Natural killer cell (primary cell): ENCODE results near the gene NPAT. TPM values are rescaled to one million over a fixed set of nuclear protein-coding genes. Genes with fewer than 3 reads are reported as not detected.

Experiments used
- ATAC-seq, 3 donors: fragments of 150-1000 bp in 2 of 3; fragments of 200-7000 bp in 1 of 3; cut with Tn5 transposase; 1 replicate in 1 of 3; 2 replicates in 2 of 3; pipeline ENCODE4 v1.10.0; 2021; ENCODE audit warnings: mild to moderate bottlenecking in 2 of 3, moderate library complexity in 2 of 3
- DNase-seq, 2 donors: peaks; one replicate each; pipeline versions ENCODE4 v3.0.0 to v3.0.0-alpha.2; 2013 to 2021; ENCODE audit warnings: mixed read lengths in 1 of 2
- H3K27ac ChIP-seq: one replicate; pipeline ENCODE4 v1.5.1; 2013; ENCODE audit warnings: mild to moderate bottlenecking, low read length
- H3K27me3 ChIP-seq: one replicate; pipeline ENCODE4 v1.6.1; 2013; ENCODE audit warnings: low read length; ENCODE audit not compliant: control insufficient read depth, insufficient read depth
- H3K36me3 ChIP-seq: one replicate; pipeline ENCODE4 v1.6.1; 2013; ENCODE audit warnings: low read length; ENCODE audit not compliant: control insufficient read depth, insufficient read depth
- H3K4me1 ChIP-seq: one replicate; pipeline ENCODE4 v1.6.1; 2013; ENCODE audit warnings: low read length; ENCODE audit not compliant: control insufficient read depth, insufficient read depth
- H3K4me3 ChIP-seq: one replicate; pipeline ENCODE4 v1.5.1; 2013; ENCODE audit warnings: low read length
- H3K9me3 ChIP-seq: one replicate; pipeline ENCODE4 v1.6.1; 2013; ENCODE audit warnings: low read length; ENCODE audit not compliant: control insufficient read depth, insufficient read depth
- H3K27ac Mint-ChIP-seq, 2 donors: one replicate each; pipeline ENCODE4 v1.8.0; 2022; ENCODE audit warnings: mild to moderate bottlenecking in 2 of 2, mixed read lengths in 2 of 2, moderate library complexity in 1 of 2
- H3K27me3 Mint-ChIP-seq, 2 donors: one replicate each; pipeline ENCODE4 v1.8.0; 2022; ENCODE audit warnings: low read depth in 2 of 2, mixed read lengths in 2 of 2
- H3K36me3 Mint-ChIP-seq: one replicate; pipeline ENCODE4 v1.8.0; 2022; ENCODE audit warnings: mixed read lengths
- H3K4me1 Mint-ChIP-seq, 2 donors: one replicate each; pipeline ENCODE4 v1.8.0; 2022; ENCODE audit warnings: mixed read lengths in 2 of 2
- H3K4me3 Mint-ChIP-seq: one replicate; pipeline ENCODE4 v1.8.0; 2022; ENCODE audit warnings: mild to moderate bottlenecking, moderate library complexity, mixed read lengths
- H3K9me3 Mint-ChIP-seq, 2 donors: one replicate each; pipeline ENCODE4 v1.8.0; 2022; ENCODE audit warnings: mixed read lengths in 2 of 2
- WGBS: methylation state at CpG from one replicate; pipeline ENCODE4 v1.1.7; 2013; ENCODE audit warnings: missing lambda C conversion rate; ENCODE audit not compliant: insufficient coverage; 5-methylcytosine and 5-hydroxymethylcytosine counted together
- intact Hi-C: fragments of 100-400 bp; cut with micrococcal nuclease; formaldehyde crosslinking; loops from one replicate; pipeline ENCODE4 v1.14.2; 2022
- total RNA-seq, 4 donors: library from RNA; stranded (reverse); fragments of 120-200 nt in 1 of 4; gene quantifications; one replicate each; pipeline versions ENCODE4 v1.2.3 to v1.2.4, GENCODE V29; 2013 to 2022
- TF ChIP-seq, protein P1 (sequence below): fragments of 200-600 bp; IDR thresholded peaks from one replicate; pipeline ENCODE4 v1.8.0; 2022; ENCODE audit warnings: antibody characterized with exemption

NPAT gene
- total RNA-seq, 3 donors from 2014 or later (not counting 1 experiment from before 2014, with no cell fraction given), result 34.8 to 42.6 (median 36.1) TPM

DNA sequence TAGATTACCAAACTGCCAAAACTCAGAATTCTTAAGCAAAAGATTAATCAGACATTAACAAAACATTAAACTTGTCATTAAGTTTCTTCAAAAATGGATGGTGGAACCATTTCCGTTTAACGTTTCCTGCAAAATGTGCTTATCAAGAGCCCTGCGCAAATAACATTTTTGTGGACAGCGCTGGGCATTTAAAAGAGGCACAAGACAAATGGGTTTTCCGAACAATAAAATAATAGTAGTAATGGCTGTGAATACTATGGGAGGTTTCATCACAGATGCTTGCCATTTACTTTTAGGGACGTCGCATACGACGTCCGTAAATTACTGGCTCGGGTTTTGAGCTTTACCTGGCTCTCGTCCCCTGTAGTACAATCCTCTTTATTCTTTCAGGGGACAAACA is 1.1 kb downstream of the NPAT start:
- Histone ChIP-seq H3K9me3 (no peaks in the 10 kb centered on the region), H3K4me1 (peaks cover 3% of the 10 kb centered on the region), H3K4me3 (peak overlapping the region; percentile 65), H3K36me3 (peaks cover 11% of the 10 kb centered on the region), H3K27me3 (no peaks in the 10 kb centered on the region), H3K27ac (peak overlapping the region; percentile 88)
- H3K27ac Mint-ChIP-seq, result no peak overlapping the region
- no peak for ATAC-seq
- intact Hi-C loops, result loop anchor here (5.0 to 10.0 kb wide), 2 partner anchors 246 to 767 kb away; partner anchors contain the start of genes C11orf65 and CWF19L2
- no peak overlapping the region for H3K4me3 Mint-ChIP-seq
- H3K9me3 Mint-ChIP-seq, result no peaks in the 10 kb centered on the region
- DNase-seq, result peak in 1 of 2 donors; percentile 46
- H3K36me3 Mint-ChIP-seq, result no peaks in the 10 kb centered on the region
- no peaks in the 10 kb centered on the region for H3K27me3 Mint-ChIP-seq
- under 1% methylated on average over 12 of the region's 12 CpGs for WGBS
- H3K4me1 Mint-ChIP-seq, result peaks cover 58 to 61% of the 10 kb centered on the region in 2 donors
- TF ChIP-seq, protein P1, sequence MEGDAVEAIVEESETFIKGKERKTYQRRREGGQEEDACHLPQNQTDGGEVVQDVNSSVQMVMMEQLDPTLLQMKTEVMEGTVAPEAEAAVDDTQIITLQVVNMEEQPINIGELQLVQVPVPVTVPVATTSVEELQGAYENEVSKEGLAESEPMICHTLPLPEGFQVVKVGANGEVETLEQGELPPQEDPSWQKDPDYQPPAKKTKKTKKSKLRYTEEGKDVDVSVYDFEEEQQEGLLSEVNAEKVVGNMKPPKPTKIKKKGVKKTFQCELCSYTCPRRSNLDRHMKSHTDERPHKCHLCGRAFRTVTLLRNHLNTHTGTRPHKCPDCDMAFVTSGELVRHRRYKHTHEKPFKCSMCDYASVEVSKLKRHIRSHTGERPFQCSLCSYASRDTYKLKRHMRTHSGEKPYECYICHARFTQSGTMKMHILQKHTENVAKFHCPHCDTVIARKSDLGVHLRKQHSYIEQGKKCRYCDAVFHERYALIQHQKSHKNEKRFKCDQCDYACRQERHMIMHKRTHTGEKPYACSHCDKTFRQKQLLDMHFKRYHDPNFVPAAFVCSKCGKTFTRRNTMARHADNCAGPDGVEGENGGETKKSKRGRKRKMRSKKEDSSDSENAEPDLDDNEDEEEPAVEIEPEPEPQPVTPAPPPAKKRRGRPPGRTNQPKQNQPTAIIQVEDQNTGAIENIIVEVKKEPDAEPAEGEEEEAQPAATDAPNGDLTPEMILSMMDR, result no peak

DNA sequence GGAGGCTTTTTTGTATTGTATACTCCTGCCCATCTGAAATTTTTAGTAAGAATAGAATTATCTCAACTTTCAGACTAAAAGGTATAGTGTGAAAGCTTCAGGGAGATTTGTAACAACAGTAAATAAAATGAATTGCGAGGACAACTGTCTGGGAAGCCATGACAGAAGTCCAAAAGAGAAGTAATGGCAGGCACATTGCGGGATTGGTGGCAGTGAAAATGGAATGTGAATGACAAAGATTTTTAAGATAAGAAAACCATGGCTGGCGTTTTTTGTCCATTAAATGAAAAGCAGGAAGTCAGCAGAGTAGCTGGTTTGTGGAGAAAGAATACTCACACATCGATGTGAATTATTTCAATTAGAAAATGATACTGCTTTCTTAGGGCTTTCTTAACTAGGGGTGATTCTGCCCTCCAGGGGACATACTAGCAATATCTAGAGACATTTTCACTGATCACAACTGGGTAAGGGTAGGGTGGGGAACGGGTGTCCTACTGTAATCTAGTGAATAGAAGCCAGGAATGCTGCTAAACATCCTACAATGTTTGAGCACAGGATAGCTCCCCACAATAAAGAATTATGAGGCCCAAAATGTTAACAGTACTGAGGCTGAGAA is 1.6 kb downstream of the NPAT start:
- TF ChIP-seq, protein P1, result no peak
- peak in 1 of 2 donors; percentile 37 for DNase-seq
- peaks cover 3% of the 10 kb centered on the region for H3K4me1 ChIP-seq
- Mint-ChIP-seq H3K27ac (no peak overlapping the region), H3K9me3 (no peaks in the 10 kb centered on the region), H3K4me1 (peaks cover 58 to 61% of the 10 kb centered on the region in 2 donors), H3K4me3 (no peak overlapping the region), H3K36me3 (no peaks in the 10 kb centered on the region), H3K27me3 (no peaks in the 10 kb centered on the region)
- no peaks in the 10 kb centered on the region for H3K27me3 ChIP-seq
- peak overlapping the region; percentile 88 for H3K27ac ChIP-seq
- 20% methylated on average over 5 of the region's 5 CpGs for WGBS
- H3K9me3 ChIP-seq, result no peaks in the 10 kb centered on the region
- peaks cover 11% of the 10 kb centered on the region for H3K36me3 ChIP-seq
- H3K4me3 ChIP-seq, result peak overlapping the region; percentile 65
- intact Hi-C loops, result loop anchor here (5.0 to 10.0 kb wide), 2 partner anchors 246 to 766 kb away; partner anchors contain the start of genes C11orf65 and CWF19L2
- no peak for ATAC-seq

DNA sequence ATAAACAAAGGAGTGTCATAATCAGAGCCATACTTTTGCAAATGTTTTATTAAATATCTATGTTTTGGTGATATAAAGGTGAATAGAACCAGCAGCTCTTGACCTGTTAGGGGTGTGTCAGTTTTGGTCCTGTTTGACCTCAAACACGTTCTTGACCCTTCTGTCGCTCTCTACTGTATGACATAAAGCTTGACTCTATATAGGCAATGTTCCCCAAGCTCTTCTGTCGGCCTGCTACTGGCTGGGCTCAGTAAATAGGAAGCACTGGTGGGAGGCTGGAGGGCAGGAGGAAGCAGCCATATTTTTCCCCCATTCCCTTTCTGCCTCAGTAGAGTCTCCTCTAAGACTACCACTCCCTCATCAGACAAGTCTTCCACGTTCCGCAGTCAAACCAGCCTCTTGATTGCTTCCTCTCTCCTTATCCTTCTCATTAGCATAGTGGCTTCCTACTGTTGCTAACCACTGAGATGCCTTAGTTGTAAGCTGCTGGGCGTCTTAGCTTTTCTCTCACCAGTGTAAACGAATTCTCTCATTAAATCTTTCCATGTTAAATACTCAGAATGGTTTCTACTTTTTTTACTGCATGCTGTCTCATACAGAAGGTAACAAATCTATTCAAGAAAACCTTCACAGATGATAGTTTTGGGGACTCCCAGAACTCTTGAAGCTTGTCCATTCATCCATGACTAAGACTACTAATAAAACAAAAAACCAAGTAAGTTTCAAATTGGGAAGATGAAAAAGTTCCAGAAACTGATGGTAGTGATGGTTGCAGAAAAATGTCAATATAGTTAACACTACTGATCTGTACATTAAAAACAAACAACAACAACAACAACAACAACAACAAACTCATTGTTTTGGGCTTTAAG is 3.3 kb downstream of the NPAT start:
- Mint-ChIP-seq H3K27me3 (no peaks in the 10 kb centered on the region), H3K27ac (no peak overlapping the region), H3K36me3 (no peaks in the 10 kb centered on the region), H3K4me1 (peaks cover 66 to 74% of the 10 kb centered on the region in 2 donors), H3K9me3 (no peaks in the 10 kb centered on the region), H3K4me3 (no peak overlapping the region)
- DNase-seq, result no peak
- 72% methylated on average over 7 of the region's 7 CpGs for WGBS
- H3K4me1 ChIP-seq, result no peaks in the 10 kb centered on the region
- ATAC-seq, result no peak
- intact Hi-C loops, result loop anchor here (5.0 kb wide), 1 partner anchor 33 kb away; no protein-coding TSS in a partner anchor
- H3K9me3 ChIP-seq, result no peaks in the 10 kb centered on the region
- TF ChIP-seq, protein P1, result no peak
- H3K27me3 ChIP-seq, result no peaks in the 10 kb centered on the region
- no peak overlapping the region for H3K4me3 ChIP-seq
- no peak overlapping the region for H3K27ac ChIP-seq
- H3K36me3 ChIP-seq, result peaks cover 11% of the 10 kb centered on the region
